CD14-positive monocyte (primary cell): Measurements from ENCODE around the gene COMMD10. TPM values are rescaled to one million over a fixed set of nuclear protein-coding genes. Genes with fewer than 3 reads are reported as not detected.
A peak's percentile ranks its signal among the peaks of the same experiment; 100 is the strongest.

Experiments used
- DNase-seq, 3 donors: peaks; one replicate each; pipeline ENCODE4 v3.0.0-alpha.2; 2011 to 2022
- H2AFZ ChIP-seq: 2 replicates; pipeline ENCODE4 v1.6.0; 2012; ENCODE audit warnings: mild to moderate bottlenecking, low read depth, low read length, inconsistent platforms; ENCODE audit not compliant: insufficient read depth, poor library complexity, severe bottlenecking
- H3K27ac ChIP-seq, 2 donors: 1 replicate in 1 of 2; 2 replicates in 1 of 2; pipeline ENCODE4 v1.5.1; 2012 to 2013; ENCODE audit warnings: low read length in 2 of 2, control low read depth in 1 of 2, inconsistent platforms in 1 of 2, low read depth in 1 of 2, mild to moderate bottlenecking in 1 of 2
- H3K27me3 ChIP-seq, 2 donors: one replicate each; pipeline versions ENCODE4 v1.6.0 to v1.6.1; 2011 to 2013; ENCODE audit warnings: low read length in 2 of 2; ENCODE audit not compliant: control insufficient read depth in 2 of 2, insufficient read depth in 2 of 2
- H3K36me3 ChIP-seq, 2 donors: replicated peaks in 1 of 2; 1 replicate in 1 of 2; 2 replicates in 1 of 2; pipeline versions ENCODE4 v1.5.1 to v1.6.1; 2012 to 2013; ENCODE audit warnings: low read length in 2 of 2, control low read depth in 1 of 2, inconsistent platforms in 1 of 2, mild to moderate bottlenecking in 1 of 2; ENCODE audit not compliant: insufficient read depth in 2 of 2, control insufficient read depth in 1 of 2
- H3K4me1 ChIP-seq, 2 donors: 1 replicate in 1 of 2; 2 replicates in 1 of 2; pipeline versions ENCODE4 v1.5.1 to v1.6.1; 2012 to 2013; ENCODE audit warnings: low read length in 2 of 2, control low read depth in 1 of 2, inconsistent platforms in 1 of 2, mild to moderate bottlenecking in 1 of 2, moderate library complexity in 1 of 2; ENCODE audit not compliant: insufficient read depth in 2 of 2, control insufficient read depth in 1 of 2
- H3K4me2 ChIP-seq: replicated peaks from 2 replicates; pipeline ENCODE3; 2012; ENCODE audit warnings: low read length, moderate library complexity, mild to moderate bottlenecking; ENCODE audit not compliant: poor library complexity, severe bottlenecking; ENCODE audit errors: extremely low read depth
- H3K4me3 ChIP-seq, 3 experiments: fragments of 200-600 bp in 1 of 3; sonication (generic) in 1 of 3; replicated peaks in 1 of 3; 1 replicate in 2 of 3; 2 replicates in 1 of 3; pipeline ENCODE4 v1.5.1; 2011 to 2013; ENCODE audit warnings: low read length in 3 of 3, mild to moderate bottlenecking in 3 of 3, control low read depth in 2 of 3, low read depth in 2 of 3, inconsistent platforms in 1 of 3, moderate library complexity in 1 of 3
- H3K79me2 ChIP-seq: 2 replicates; pipeline ENCODE4 v1.6.0; 2012; ENCODE audit warnings: mild to moderate bottlenecking, control low read depth, inconsistent platforms, low read length, moderate library complexity; ENCODE audit not compliant: insufficient read depth
- H3K9ac ChIP-seq: 2 replicates; pipeline ENCODE4 v1.6.0; 2017; ENCODE audit warnings: low read length, mild to moderate bottlenecking; ENCODE audit not compliant: insufficient read depth, poor library complexity, severe bottlenecking
- H3K9me3 ChIP-seq, 2 donors: replicated peaks in 1 of 2; 1 replicate in 1 of 2; 2 replicates in 1 of 2; pipeline versions ENCODE4 v1.5.1 to v1.6.1; 2012 to 2013; ENCODE audit warnings: low read length in 2 of 2, control low read depth in 1 of 2; ENCODE audit not compliant: control insufficient read depth in 1 of 2, insufficient read depth in 1 of 2
- H4K20me1 ChIP-seq: 2 replicates; pipeline ENCODE4 v1.6.0; 2012; ENCODE audit warnings: mild to moderate bottlenecking, low read length, control low read depth, moderate library complexity; ENCODE audit not compliant: insufficient read depth
- H3K27ac Mint-ChIP-seq, 7 donors: one replicate each; pipeline ENCODE4 v1.8.0; 2020; ENCODE audit warnings: mild to moderate bottlenecking in 7 of 7, mixed read lengths in 7 of 7, moderate library complexity in 6 of 7, inconsistent platforms in 2 of 7
- H3K27me3 Mint-ChIP-seq, 3 donors: one replicate each; pipeline ENCODE4 v1.8.0; 2021 to 2022; ENCODE audit warnings: low read depth in 3 of 3, mild to moderate bottlenecking in 3 of 3, mixed read lengths in 3 of 3, moderate library complexity in 3 of 3, inconsistent platforms in 1 of 3
- H3K36me3 Mint-ChIP-seq, 2 donors: one replicate each; pipeline ENCODE4 v1.8.0; 2020; ENCODE audit warnings: mixed read lengths in 2 of 2, inconsistent platforms in 1 of 2, mild to moderate bottlenecking in 1 of 2
- H3K4me1 Mint-ChIP-seq: one replicate; pipeline ENCODE4 v1.8.0; 2020; ENCODE audit warnings: mild to moderate bottlenecking, mixed read lengths
- H3K4me3 Mint-ChIP-seq, 2 donors: one replicate each; pipeline ENCODE4 v1.8.0; 2020; ENCODE audit warnings: mild to moderate bottlenecking in 2 of 2, mixed read lengths in 2 of 2, moderate library complexity in 1 of 2
- H3K9me3 Mint-ChIP-seq, 7 donors: one replicate each; pipeline ENCODE4 v1.8.0; 2020 to 2022; ENCODE audit warnings: mixed read lengths in 7 of 7, mild to moderate bottlenecking in 6 of 7, moderate library complexity in 6 of 7, inconsistent platforms in 2 of 7
- CTCF ChIP-seq: fragments of 200-600 bp; IDR thresholded peaks from one replicate; pipeline ENCODE4 v1.8.0; 2022; ENCODE audit warnings: antibody characterized with exemption, mild to moderate bottlenecking
- WGBS: methylation state at CpG from one replicate; pipeline ENCODE4 v1.1.5; 2013; ENCODE audit warnings: missing lambda C conversion rate; ENCODE audit not compliant: insufficient coverage; 5-methylcytosine and 5-hydroxymethylcytosine counted together
- intact Hi-C, 2 donors: fragments of 100-400 bp; cut with micrococcal nuclease; formaldehyde crosslinking; loops; one replicate each; pipeline versions ENCODE4 v1.15.0 to v1.15.1; 2023
- polyA plus RNA-seq, 3 donors: library from polyadenylated mRNA; depleted of rRNA in 1 of 3; unstranded in 2 of 3; stranded (reverse) in 1 of 3; fragments of 300-500 nt in 2 of 3; fragments of >200 nt in 1 of 3; fragmentation: Illumina TruSeq in 2 of 3; gene quantifications; 1 replicate in 2 of 3; 2 replicates in 1 of 3; pipeline ENCODE4 v1.2.3, GENCODE V29; 2012 to 2021

Gene COMMD10
- polyA plus RNA-seq, 3 donors = 16.9 to 86.1 (median 61.2) TPM

GRCh38 chr5:116088062-116088461 lies 3.2 kb downstream of the COMMD10 start:
- no peak overlapping the region for H3K27ac ChIP-seq
- H3K27me3 ChIP-seq = no peaks in the 10 kb centered on the region
- Mint-ChIP-seq H3K4me3 (no peak overlapping the region), H3K4me1 (peaks cover 29% of the 10 kb centered on the region), H3K27ac (no peak overlapping the region), H3K9me3 (no peaks in the 10 kb centered on the region), H3K36me3 (peaks cover 38 to 49% of the 10 kb centered on the region in 2 donors), H3K27me3 (no peaks in the 10 kb centered on the region)
- H3K79me2 ChIP-seq = peaks cover 54% of the 10 kb centered on the region
- peaks cover 18 to 22% of the 10 kb centered on the region in 2 donors for H3K4me1 ChIP-seq
- H4K20me1 ChIP-seq = no peaks in the 10 kb centered on the region
- DNase-seq = no peak
- H2AFZ ChIP-seq = no peak overlapping the region
- no peak for TF ChIP-seq CTCF
- no peak overlapping the region for H3K4me2 ChIP-seq
- no peaks in the 10 kb centered on the region for H3K9me3 ChIP-seq
- H3K4me3 ChIP-seq = no peak overlapping the region
- peaks cover 22 to 45% of the 10 kb centered on the region in 2 donors for H3K36me3 ChIP-seq
- intact Hi-C loops = loop anchor here (5.0 to 10.0 kb wide), 3 partner anchors 246 to 463 kb away; partner anchors contain the start of genes TMED7 (in 2 of the 2), AP3S1 (in 1 of the 2) and ATG12 (in 1 of the 2)
- no peak overlapping the region for H3K9ac ChIP-seq

GRCh38 chr5:116090302-116090701 lies 5.5 kb downstream of the COMMD10 start:
- TF ChIP-seq CTCF = no peak
- H4K20me1 ChIP-seq = no peaks in the 10 kb centered on the region
- no peak overlapping the region for H3K9ac ChIP-seq
- no peaks in the 10 kb centered on the region for H3K9me3 Mint-ChIP-seq
- no CpG with 5 or more reads among the region's 3 CpGs for WGBS
- peaks cover 10 to 14% of the 10 kb centered on the region in 2 donors for H3K4me1 ChIP-seq
- no peak overlapping the region for H3K27ac ChIP-seq
- peaks cover 44 to 68% of the 10 kb centered on the region in 2 donors for H3K36me3 ChIP-seq
- H3K27ac Mint-ChIP-seq = peak overlapping the region in 1 of 7 donors; percentile 33
- no peak overlapping the region for H3K4me3 ChIP-seq
- H2AFZ ChIP-seq = no peak overlapping the region
- H3K4me1 Mint-ChIP-seq = peaks cover 18% of the 10 kb centered on the region
- intact Hi-C loops = no loop called here
- no peak overlapping the region for H3K4me2 ChIP-seq
- no peak for DNase-seq
- no peaks in the 10 kb centered on the region for H3K27me3 ChIP-seq
- H3K79me2 ChIP-seq = peaks cover 38% of the 10 kb centered on the region
- no peak overlapping the region for H3K4me3 Mint-ChIP-seq
- no peaks in the 10 kb centered on the region for H3K9me3 ChIP-seq
- no peaks in the 10 kb centered on the region for H3K27me3 Mint-ChIP-seq
- H3K36me3 Mint-ChIP-seq = peaks cover 55 to 69% of the 10 kb centered on the region in 2 donors
